Nephron progenitor cell (in vitro differentiated cells): ENCODE measurements around the gene ZNF462.

Experiments used
- DNase-seq: peaks from one replicate; pipeline ENCODE4 v3.0.0; 2021
- H3K27ac Mint-ChIP-seq: 2 replicates; pipeline ENCODE4 v1.8.0; 2021; ENCODE audit warnings: mild to moderate bottlenecking, moderate library complexity, mixed read lengths
- H3K27me3 Mint-ChIP-seq: 2 replicates; pipeline ENCODE4 v1.8.0; 2021; ENCODE audit warnings: mild to moderate bottlenecking, low read depth, mixed read lengths; ENCODE audit not compliant: poor library complexity
- H3K36me3 Mint-ChIP-seq: 2 replicates; pipeline ENCODE4 v1.8.0; 2021; ENCODE audit warnings: low read depth, mixed read lengths
- H3K4me1 Mint-ChIP-seq: 2 replicates; pipeline ENCODE4 v1.8.0; 2021; ENCODE audit warnings: mixed read lengths
- H3K4me3 Mint-ChIP-seq: 2 replicates; pipeline ENCODE4 v1.8.0; 2021; ENCODE audit warnings: mild to moderate bottlenecking, moderate library complexity, mixed read lengths
- H3K9me3 Mint-ChIP-seq: 2 replicates; pipeline ENCODE4 v1.8.0; 2021; ENCODE audit warnings: mild to moderate bottlenecking, moderate library complexity, mixed read lengths
- CTCF ChIP-seq: fragments of 200-600 bp; sonication (generic); IDR thresholded peaks from 2 replicates; pipeline ENCODE4 v1.5.0; 2021; ENCODE audit warnings: antibody characterized with exemption

Gene ZNF462

GRCh38 chr9:106861640-106862109, 1.3 kb upstream of the ZNF462 start:
- Mint-ChIP-seq H3K27me3 (peaks cover 3% of the 10 kb centered on the region), H3K36me3 (peaks cover 14% of the 10 kb centered on the region), H3K27ac (peak overlapping the region; percentile 98), H3K9me3 (no peaks in the 10 kb centered on the region), H3K4me3 (peak overlapping the region; percentile 94), H3K4me1 (peaks cover 43% of the 10 kb centered on the region)
- TF ChIP-seq CTCF: no peak
- DNase-seq: no peak

- DNase-seq: peak; percentile 60
- peak overlapping the region; percentile 98 for H3K27ac Mint-ChIP-seq
- H3K4me1 Mint-ChIP-seq: peaks cover 46% of the 10 kb centered on the region
- H3K27me3 Mint-ChIP-seq: peaks cover 3% of the 10 kb centered on the region
- peaks cover 20% of the 10 kb centered on the region for H3K36me3 Mint-ChIP-seq
- H3K4me3 Mint-ChIP-seq: peak overlapping the region; percentile 94
- no peak for TF ChIP-seq CTCF
- no peaks in the 10 kb centered on the region for H3K9me3 Mint-ChIP-seq
Measured at GRCh38 chr9:106862110-106862820, 701 bp upstream of the ZNF462 start.

GRCh38 chr9:106864373-106865143, 1.6 kb downstream of the ZNF462 start:
- Mint-ChIP-seq H3K27ac (peak overlapping the region; percentile 90), H3K9me3 (no peaks in the 10 kb centered on the region), H3K4me1 (peaks cover 56% of the 10 kb centered on the region), H3K4me3 (peak overlapping the region; percentile 94), H3K27me3 (peaks cover 3% of the 10 kb centered on the region), H3K36me3 (peaks cover 43% of the 10 kb centered on the region)
- no peak for TF ChIP-seq CTCF
- DNase-seq: no peak

GRCh38 chr9:106866243-106866642, 3.3 kb downstream of the ZNF462 start:
- Mint-ChIP-seq H3K27ac (no peak overlapping the region), H3K4me3 (peak overlapping the region; percentile 94), H3K9me3 (no peaks in the 10 kb centered on the region)

GRCh38 chr9:106867286-106867685, 4.3 kb downstream of the ZNF462 start:
- H3K36me3 Mint-ChIP-seq: peaks cover 66% of the 10 kb centered on the region
- H3K4me3 Mint-ChIP-seq: peak overlapping the region; percentile 94
- no peaks in the 10 kb centered on the region for H3K9me3 Mint-ChIP-seq
- no peak for TF ChIP-seq CTCF
- H3K4me1 Mint-ChIP-seq: peaks cover 63% of the 10 kb centered on the region
- no peak overlapping the region for H3K27ac Mint-ChIP-seq
- H3K27me3 Mint-ChIP-seq: peaks cover 3% of the 10 kb centered on the region
- DNase-seq: no peak

More at GRCh38 chr9:106866243-106866642, 3.3 kb downstream of the ZNF462 start:
- Mint-ChIP-seq H3K4me1 (peaks cover 63% of the 10 kb centered on the region), H3K36me3 (peaks cover 56% of the 10 kb centered on the region), H3K27me3 (peaks cover 3% of the 10 kb centered on the region)
- no peak for DNase-seq
- no peak for TF ChIP-seq CTCF
